GM19099 (cell line): ENCODE data around the gene MMP2.

Experiments
- POLR2A ChIP-seq: IDR thresholded peaks from 3 replicates; pipeline ENCODE4 v1.6.1; 2011; ENCODE audit warnings: low read depth; ENCODE audit not compliant: insufficient read length; ENCODE audit errors: extremely low read depth

The MMP2 gene

GRCh38 chr16:55478827-55479429 lies at the start of gene MMP2:
Gene MMP2, plus strand, starts transcription at chr16:55479198. Its CDS starts 282 bp downstream, at chr16:55479480.
- TF ChIP-seq POLR2A: no peak

GRCh38 chr16:55433030-55433429 lies 46.0 kb upstream of the MMP2 start:
- TF ChIP-seq POLR2A: no peak

GRCh38 chr16:55433535-55433934 lies 45.5 kb upstream of the MMP2 start:
- no peak for TF ChIP-seq POLR2A

GRCh38 chr16:55434000-55434399 lies 45.0 kb upstream of the MMP2 start:
- no peak for TF ChIP-seq POLR2A

GRCh38 chr16:55435387-55435786 lies 43.6 kb upstream of the MMP2 start:
- no peak for TF ChIP-seq POLR2A

- no peak for TF ChIP-seq POLR2A
Measured at GRCh38 chr16:55436587-55436986, 42.4 kb upstream of the MMP2 start.

- TF ChIP-seq POLR2A: no peak
Measured at GRCh38 chr16:55437625-55438024, 41.4 kb upstream of the MMP2 start.

GRCh38 chr16:55438281-55438680 lies 40.7 kb upstream of the MMP2 start:
- TF ChIP-seq POLR2A: no peak

GRCh38 chr16:55439101-55439690 lies 39.8 kb upstream of the MMP2 start:
- no peak for TF ChIP-seq POLR2A

- TF ChIP-seq POLR2A: no peak
Measured at GRCh38 chr16:55443434-55444346, 35.3 kb upstream of the MMP2 start.

- no peak for TF ChIP-seq POLR2A
Measured at GRCh38 chr16:55444754-55445485, 34.1 kb upstream of the MMP2 start.

GRCh38 chr16:55447231-55447630 lies 31.8 kb upstream of the MMP2 start:
- no peak for TF ChIP-seq POLR2A

GRCh38 chr16:55452996-55453395 lies 26.0 kb upstream of the MMP2 start:
- no peak for TF ChIP-seq POLR2A

- no peak for TF ChIP-seq POLR2A
Measured at GRCh38 chr16:55453909-55454308, 25.1 kb upstream of the MMP2 start.

- TF ChIP-seq POLR2A: no peak
Measured at GRCh38 chr16:55454861-55455260, 24.1 kb upstream of the MMP2 start.
